Stomach (tissue), 4 donors: ENCODE measurements around the gene ACER1.

Experiments used
- CTCF ChIP-seq, 7 experiments: fragments of 450-650 bp in 4 of 7; fragments of 200-600 bp in 3 of 7; sonication (generic) in 3 of 7; IDR thresholded peaks; one replicate each; pipeline ENCODE4 v1.5.1; 2016 to 2019; ENCODE audit warnings: antibody characterized with exemption in 7 of 7, control low read depth in 2 of 7, mild to moderate bottlenecking in 1 of 7
- POLR2AphosphoS5 ChIP-seq, 3 donors: sonication (generic); formaldehyde crosslinking; IDR thresholded peaks; one replicate each; pipeline ENCODE4 v1.6.1; 2016; ENCODE audit warnings: antibody characterized with exemption in 3 of 3

- TF ChIP-seq CTCF (IDR thresholded peaks at IDR 0.05) (no peak), POLR2AphosphoS5 (IDR thresholded peaks at IDR 0.05) (no peak)
Observed at GRCh38 chr19:6272913-6273600, 60.4 kb downstream of the ACER1 start.
